ENCODE measurements around the gene ASIC4. TPM values are rescaled to one million over a fixed set of nuclear protein-coding genes. Genes with fewer than 3 reads are reported as not detected.

Gene ASIC4
- total RNA-seq, 1 experiment from 2014 or later, result 0.45 TPM

DNA sequence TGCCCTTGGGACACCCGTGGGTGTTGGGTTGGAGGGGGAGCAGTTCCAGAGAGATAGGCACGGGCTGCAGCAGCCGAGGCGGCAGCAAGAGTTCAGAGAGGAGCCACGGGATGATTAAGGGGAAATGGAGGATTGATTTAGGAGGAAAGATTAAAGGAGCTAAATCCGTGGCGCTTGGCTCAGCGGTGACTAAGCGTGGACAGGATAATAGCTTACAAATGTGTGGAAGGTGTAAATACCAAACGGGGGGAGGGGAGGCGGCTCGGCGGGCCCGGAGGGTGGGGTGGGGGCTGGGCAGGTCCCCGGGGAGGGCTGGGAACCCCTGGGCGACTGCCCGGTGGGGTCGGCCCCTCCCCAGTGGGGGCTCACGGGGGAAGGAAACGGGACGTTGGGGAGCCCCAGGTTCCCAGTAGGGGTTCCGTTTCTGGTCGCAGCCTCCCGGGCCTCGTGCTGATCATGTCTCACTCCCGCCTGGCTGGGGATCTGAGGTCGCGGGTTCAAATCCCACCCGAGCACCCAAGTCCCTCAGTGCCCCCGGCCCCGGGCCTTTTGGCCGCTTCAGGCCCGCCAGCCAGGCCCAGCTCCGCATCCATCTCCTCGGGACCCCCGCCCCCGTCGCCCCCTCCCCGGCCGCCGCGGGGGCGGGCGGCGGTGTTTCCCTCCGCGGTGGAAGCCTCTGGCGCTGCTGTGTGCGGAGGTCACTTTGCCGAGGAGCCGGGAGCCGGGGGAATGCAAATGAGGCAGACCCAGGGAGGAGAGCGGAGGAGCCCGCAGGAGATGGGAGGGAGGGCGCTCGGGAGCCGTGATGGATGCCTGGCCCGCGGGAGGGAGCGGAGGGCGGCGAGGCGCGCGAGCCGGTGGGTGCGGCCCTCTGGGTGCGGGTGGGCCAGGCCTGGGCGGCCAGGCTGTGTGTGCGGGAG lies 8.1 kb downstream of the ASIC4 start:
- Histone ChIP-seq H3K4me1 (ENCODE audit: insufficient read depth, low read length, poor library complexity, severe bottlenecking) (peaks cover 29% of the 10 kb centered on the region), H3K4me3 (ENCODE audit: low read depth, low read length, poor library complexity, severe bottlenecking) (peak overlapping the region; percentile 40), H3K27ac (ENCODE audit: low read depth, low read length, poor library complexity, severe bottlenecking) (peak overlapping the region; percentile 38), H3K27me3 (replicated peaks; ENCODE audit: insufficient read depth, low read depth, low read length, poor library complexity) (no peaks in the 10 kb centered on the region), H3K9me3 (ENCODE audit: low read depth, low read length, poor library complexity, severe bottlenecking) (no peaks in the 10 kb centered on the region), H3K36me3 (ENCODE audit: insufficient read depth, low read length, poor library complexity, severe bottlenecking) (no peaks in the 10 kb centered on the region)
- intact Hi-C loops (cut with micrococcal nuclease; ENCODE audit: unreplicated experiment), result loop anchor here (5.0 kb wide), 1 partner anchor 45 kb away; no protein-coding TSS in a partner anchor
- no TSS peak for BruUV-seq (replicated peaks)
- ChIA-PET POLR2A (ENCODE audit: low non-redundant PET) (interaction anchor here (0.5 kb wide), 1 partner anchor 187 kb away, joined by 3 read pairs; no protein-coding TSS in a partner anchor), CTCF (interaction anchor here (0.6 to 5.1 kb wide), 7 partner anchors 8 to 463 kb away, joined by 3 to 31 read pairs (median 10); partner anchors contain the start of gene GMPPA)
- no peak for TF ChIP-seq EZH2 (IDR thresholded peaks at IDR 0.05; ENCODE audit: borderline replicate concordance, low read depth, low read length, poor library complexity, severe bottlenecking)
- TF ChIP-seq, protein P1, sequence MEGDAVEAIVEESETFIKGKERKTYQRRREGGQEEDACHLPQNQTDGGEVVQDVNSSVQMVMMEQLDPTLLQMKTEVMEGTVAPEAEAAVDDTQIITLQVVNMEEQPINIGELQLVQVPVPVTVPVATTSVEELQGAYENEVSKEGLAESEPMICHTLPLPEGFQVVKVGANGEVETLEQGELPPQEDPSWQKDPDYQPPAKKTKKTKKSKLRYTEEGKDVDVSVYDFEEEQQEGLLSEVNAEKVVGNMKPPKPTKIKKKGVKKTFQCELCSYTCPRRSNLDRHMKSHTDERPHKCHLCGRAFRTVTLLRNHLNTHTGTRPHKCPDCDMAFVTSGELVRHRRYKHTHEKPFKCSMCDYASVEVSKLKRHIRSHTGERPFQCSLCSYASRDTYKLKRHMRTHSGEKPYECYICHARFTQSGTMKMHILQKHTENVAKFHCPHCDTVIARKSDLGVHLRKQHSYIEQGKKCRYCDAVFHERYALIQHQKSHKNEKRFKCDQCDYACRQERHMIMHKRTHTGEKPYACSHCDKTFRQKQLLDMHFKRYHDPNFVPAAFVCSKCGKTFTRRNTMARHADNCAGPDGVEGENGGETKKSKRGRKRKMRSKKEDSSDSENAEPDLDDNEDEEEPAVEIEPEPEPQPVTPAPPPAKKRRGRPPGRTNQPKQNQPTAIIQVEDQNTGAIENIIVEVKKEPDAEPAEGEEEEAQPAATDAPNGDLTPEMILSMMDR (conservative IDR thresholded peaks at IDR 0.05; ENCODE audit: low read depth, low read length), result no peak
- DNase-seq (ENCODE audit: low spot score), result peak; percentile 77

DNA sequence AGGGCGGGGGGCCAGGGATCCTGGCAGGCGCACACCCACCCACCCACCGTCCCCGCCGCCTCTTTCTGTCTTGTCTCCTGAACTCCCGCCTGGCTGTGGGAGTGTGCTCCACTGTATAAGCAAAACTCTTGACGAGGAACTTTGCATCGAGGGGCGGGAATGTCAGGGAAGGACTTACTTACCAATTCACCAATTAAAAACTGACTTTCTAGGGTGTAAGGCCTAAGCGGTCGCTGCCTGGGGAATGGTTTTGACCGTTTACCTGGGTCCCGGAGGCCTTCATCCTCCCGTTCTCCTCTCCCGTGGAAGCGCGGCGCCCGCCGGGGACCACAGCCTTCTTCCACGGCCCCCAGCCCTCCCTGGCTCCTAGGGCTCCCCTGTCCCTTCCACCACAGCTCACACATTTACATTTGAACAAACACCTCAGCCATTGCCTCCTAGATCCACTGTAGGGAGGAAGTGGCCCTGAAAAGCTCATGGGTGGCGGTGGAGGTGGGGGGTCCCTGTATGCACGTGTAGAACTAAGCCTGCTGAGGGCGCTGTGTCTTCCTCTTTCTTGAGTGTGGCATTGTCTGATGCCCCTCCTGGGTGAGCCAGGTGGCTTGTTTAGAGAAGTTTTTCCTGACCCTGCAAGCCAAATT lies 8.9 kb downstream of the ASIC4 start:
- H3K27ac ChIP-seq (ENCODE audit: low read depth, low read length, poor library complexity, severe bottlenecking), result no peak overlapping the region
- TF ChIP-seq, protein P1 (conservative IDR thresholded peaks at IDR 0.05; ENCODE audit: low read depth, low read length), result peak; percentile 24; the same call in 1 of the 2 replicates
- TF ChIP-seq EZH2 (IDR thresholded peaks at IDR 0.05; ENCODE audit: borderline replicate concordance, low read depth, low read length, poor library complexity, severe bottlenecking), result no peak
- intact Hi-C loops (cut with micrococcal nuclease; ENCODE audit: unreplicated experiment), result loop anchor here (5.0 kb wide), 1 partner anchor 46 kb away; no protein-coding TSS in a partner anchor
- peaks cover 29% of the 10 kb centered on the region for H3K4me1 ChIP-seq (ENCODE audit: insufficient read depth, low read length, poor library complexity, severe bottlenecking)
- BruUV-seq (replicated peaks), result no TSS peak
- H3K4me3 ChIP-seq (ENCODE audit: low read depth, low read length, poor library complexity, severe bottlenecking), result peak overlapping the region; percentile 40
- H3K27me3 ChIP-seq (replicated peaks; ENCODE audit: insufficient read depth, low read depth, low read length, poor library complexity), result no peaks in the 10 kb centered on the region
- no peaks in the 10 kb centered on the region for H3K36me3 ChIP-seq (ENCODE audit: insufficient read depth, low read length, poor library complexity, severe bottlenecking)
- ChIA-PET POLR2A (ENCODE audit: low non-redundant PET) (interaction anchor here (0.7 kb wide), 1 partner anchor 19 kb away, joined by 4 read pairs; no protein-coding TSS in a partner anchor), CTCF (interaction anchor here (5.1 kb wide), 1 partner anchor 28 kb away, joined by 31 read pairs; a partner anchor contains a TSS)
- peak; percentile 34 for DNase-seq (ENCODE audit: low spot score)
- no peaks in the 10 kb centered on the region for H3K9me3 ChIP-seq (ENCODE audit: low read depth, low read length, poor library complexity, severe bottlenecking)

DNA sequence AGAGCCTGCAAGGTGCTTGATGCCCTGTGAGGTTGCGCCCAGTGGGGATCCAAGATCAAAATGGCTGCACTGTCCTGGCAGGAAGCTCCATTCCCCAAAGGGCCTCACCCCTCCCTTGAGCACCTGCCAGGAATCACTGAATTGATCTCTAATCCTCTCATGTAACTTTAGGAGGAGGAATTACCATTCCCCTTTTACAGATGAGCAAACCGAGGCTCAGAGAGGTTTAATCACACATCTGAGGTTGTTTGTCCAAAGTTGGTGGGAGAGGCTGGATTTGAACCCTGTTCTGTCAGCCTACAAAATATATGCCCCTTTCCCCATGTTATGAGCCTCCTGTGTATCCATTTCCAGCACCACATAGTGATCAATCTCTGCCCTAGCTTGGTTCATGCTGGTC lies 10.5 kb downstream of the ASIC4 start:
- no TSS peak for BruUV-seq (replicated peaks)
- no peak for TF ChIP-seq EZH2 (IDR thresholded peaks at IDR 0.05; ENCODE audit: borderline replicate concordance, low read depth, low read length, poor library complexity, severe bottlenecking)
- TF ChIP-seq, protein P1 (conservative IDR thresholded peaks at IDR 0.05; ENCODE audit: low read depth, low read length), result no peak
- ChIA-PET CTCF (interaction anchor here (5.1 kb wide), 1 partner anchor 30 kb away, joined by 31 read pairs; a partner anchor contains a TSS), POLR2A (ENCODE audit: low non-redundant PET) (no interaction called here)
- Histone ChIP-seq H3K4me1 (ENCODE audit: insufficient read depth, low read length, poor library complexity, severe bottlenecking) (peaks cover 30% of the 10 kb centered on the region), H3K9me3 (ENCODE audit: low read depth, low read length, poor library complexity, severe bottlenecking) (no peaks in the 10 kb centered on the region), H3K4me3 (ENCODE audit: low read depth, low read length, poor library complexity, severe bottlenecking) (no peak overlapping the region), H3K36me3 (ENCODE audit: insufficient read depth, low read length, poor library complexity, severe bottlenecking) (no peaks in the 10 kb centered on the region), H3K27ac (ENCODE audit: low read depth, low read length, poor library complexity, severe bottlenecking) (no peak overlapping the region), H3K27me3 (replicated peaks; ENCODE audit: insufficient read depth, low read depth, low read length, poor library complexity) (no peaks in the 10 kb centered on the region)
- intact Hi-C loops (cut with micrococcal nuclease; ENCODE audit: unreplicated experiment), result loop anchor here (5.0 kb wide), 1 partner anchor 48 kb away; no protein-coding TSS in a partner anchor
- DNase-seq (ENCODE audit: low spot score), result no peak

Measured in A673 (cell line).